NCI-H187 treated with DMSO at 0.1 percent for 48 hours (cell line): ENCODE results near the gene HOXC12.

Experiments used
- DNase-seq: peaks from one replicate; lab custom pipeline; 2025; lab: John Stamatoyannopoulos, UW

Gene HOXC12

DNA sequence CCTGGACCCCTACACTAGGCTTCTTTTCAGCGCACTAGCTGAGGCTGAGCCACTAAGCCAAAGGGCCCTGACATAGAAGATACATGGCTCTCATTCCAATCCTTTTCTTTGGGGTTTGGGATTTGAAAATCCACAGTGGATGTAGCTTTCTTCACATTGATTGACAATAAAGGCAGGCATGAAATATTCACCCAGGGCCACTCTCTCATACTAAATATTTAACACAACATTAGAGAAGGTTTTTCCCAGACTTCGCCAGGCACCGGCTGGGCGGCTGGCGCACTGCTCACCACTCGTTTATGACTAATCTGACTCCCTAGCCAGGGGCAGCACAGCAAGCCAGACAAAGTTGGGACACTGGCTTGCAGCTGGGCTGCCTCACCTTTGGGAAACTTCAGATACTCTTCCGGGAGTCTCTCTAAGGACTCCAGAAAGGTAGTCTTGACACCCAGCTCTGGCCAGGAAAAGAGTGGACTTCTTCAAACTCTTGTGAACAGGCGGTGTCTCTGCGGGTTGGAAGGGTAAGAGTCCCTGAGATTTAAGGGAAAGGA lies 17.5 kb downstream of the HOXC12 start:
- no peak for DNase-seq

GRCh38 chr12:53972722-53973235 lies 18.1 kb downstream of the HOXC12 start, which contains the start of gene HOXC11:
TSS of gene HOXC11 (plus strand) at chr12:53973126. CDS start at chr12:53973242, 116 bp downstream.
- DNase-seq = no peak

DNA sequence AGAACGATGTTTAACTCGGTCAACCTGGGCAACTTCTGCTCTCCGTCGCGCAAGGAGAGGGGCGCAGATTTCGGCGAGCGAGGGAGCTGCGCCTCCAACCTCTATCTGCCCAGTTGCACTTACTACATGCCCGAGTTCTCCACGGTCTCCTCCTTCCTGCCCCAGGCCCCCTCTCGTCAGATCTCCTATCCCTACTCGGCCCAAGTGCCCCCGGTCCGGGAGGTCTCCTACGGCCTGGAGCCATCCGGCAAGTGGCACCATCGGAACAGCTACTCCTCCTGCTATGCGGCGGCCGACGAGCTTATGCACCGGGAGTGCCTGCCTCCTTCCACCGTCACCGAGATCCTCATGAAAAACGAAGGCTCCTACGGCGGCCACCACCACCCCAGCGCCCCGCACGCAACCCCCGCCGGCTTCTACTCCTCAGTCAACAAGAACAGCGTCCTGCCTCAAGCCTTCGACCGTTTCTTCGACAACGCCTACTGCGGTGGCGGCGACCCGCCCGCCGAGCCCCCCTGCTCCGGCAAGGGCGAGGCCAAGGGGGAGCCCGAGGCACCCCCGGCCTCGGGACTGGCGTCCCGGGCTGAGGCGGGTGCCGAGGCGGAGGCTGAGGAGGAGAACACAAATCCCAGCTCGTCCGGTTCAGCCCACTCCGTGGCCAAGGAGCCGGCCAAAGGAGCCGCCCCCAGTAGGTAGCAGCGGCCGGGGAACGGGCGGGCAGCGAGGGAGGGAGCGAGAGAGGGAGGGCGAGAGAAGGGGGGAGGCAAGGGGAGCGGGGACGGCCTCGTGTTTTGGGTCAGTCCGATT lies 18.7 kb downstream of the HOXC12 start:
- DNase-seq = no peak

GRCh38 chr12:53974084-53975063 lies 19.7 kb downstream of the HOXC12 start, which contains the start of gene HOTAIR:
TSS of gene HOTAIR (minus strand) at chr12:53974954.
- no peak for DNase-seq

DNA sequence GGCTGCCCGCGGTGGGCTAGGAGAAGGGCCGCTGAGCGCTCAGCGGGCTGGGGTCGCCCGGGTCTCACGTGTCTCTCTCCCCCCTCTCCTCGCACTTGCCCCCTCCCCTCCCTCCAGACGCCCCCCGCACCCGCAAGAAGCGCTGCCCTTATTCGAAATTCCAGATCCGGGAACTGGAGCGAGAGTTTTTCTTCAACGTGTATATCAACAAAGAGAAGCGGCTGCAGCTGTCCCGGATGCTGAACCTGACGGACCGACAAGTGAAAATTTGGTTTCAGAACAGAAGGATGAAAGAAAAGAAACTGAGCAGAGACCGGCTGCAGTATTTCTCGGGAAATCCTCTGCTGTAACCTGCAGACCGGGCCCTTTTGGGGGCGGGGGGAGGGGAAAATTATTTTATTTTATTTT lies 20.4 kb downstream of the HOXC12 start:
- no peak for DNase-seq

DNA sequence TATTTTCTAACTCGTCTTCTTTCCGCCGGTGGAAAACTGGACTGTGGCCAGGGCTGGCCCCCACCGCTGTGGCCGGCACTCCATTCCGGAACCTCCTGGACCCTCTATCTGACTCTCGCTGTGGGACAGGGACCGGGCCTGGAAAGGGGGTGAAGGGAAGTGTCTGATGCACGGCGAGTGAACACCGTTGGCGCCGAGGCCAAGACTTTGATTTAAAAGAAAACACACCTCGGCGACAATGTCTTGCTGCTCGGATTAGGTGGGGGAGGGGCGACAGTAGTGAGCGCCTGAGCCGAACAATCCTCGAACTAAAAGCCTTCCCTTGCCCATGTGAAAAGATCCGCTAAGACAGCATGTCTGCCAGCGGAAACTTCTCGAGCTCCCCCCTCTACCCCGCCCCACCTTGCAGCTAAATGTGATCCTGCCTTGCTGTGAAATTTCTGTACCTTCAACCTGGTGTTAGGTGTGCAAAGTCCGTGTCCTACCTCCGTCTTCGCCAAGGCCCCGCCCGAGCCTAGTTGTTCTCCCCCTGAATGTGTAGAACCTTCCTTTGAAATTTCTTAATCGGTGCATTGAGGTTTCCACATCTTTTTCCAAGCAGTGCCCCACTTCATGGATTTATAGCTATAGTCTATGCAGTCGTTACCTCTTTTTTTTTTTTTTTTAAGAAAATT lies 20.9 kb downstream of the HOXC12 start:
- no peak for DNase-seq

DNA sequence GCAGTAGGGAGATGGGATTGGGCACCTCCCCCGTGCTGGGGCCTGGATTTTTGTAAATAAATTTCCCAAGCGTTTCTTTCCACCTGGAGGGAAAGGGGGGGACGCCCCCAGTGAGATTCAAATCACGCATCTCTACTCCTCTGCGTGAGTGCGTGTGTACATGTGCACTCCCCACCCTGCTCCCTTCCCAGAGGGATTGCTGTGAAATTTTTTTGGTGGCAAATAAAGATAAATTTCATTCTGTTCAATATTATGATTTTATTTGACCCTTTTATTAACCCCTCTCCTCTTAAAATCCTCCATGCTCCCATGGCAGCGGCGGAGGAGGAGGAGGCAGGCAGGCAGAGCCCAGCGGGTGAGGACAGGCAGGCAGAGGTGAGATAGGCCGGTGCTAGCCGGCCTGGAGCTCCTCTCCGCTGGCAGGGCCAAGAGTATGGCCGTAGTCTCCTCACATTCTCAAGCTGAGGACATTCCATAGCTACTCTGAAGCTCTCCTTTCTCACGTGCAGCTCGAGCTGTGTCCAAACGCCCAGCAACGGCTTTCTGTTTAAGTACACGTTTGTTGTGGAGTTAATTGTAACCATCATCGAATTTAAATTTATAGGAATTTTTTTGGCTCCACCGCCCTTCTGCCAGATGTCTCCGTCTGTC lies 21.6 kb downstream of the HOXC12 start:
- no peak for DNase-seq

DNA sequence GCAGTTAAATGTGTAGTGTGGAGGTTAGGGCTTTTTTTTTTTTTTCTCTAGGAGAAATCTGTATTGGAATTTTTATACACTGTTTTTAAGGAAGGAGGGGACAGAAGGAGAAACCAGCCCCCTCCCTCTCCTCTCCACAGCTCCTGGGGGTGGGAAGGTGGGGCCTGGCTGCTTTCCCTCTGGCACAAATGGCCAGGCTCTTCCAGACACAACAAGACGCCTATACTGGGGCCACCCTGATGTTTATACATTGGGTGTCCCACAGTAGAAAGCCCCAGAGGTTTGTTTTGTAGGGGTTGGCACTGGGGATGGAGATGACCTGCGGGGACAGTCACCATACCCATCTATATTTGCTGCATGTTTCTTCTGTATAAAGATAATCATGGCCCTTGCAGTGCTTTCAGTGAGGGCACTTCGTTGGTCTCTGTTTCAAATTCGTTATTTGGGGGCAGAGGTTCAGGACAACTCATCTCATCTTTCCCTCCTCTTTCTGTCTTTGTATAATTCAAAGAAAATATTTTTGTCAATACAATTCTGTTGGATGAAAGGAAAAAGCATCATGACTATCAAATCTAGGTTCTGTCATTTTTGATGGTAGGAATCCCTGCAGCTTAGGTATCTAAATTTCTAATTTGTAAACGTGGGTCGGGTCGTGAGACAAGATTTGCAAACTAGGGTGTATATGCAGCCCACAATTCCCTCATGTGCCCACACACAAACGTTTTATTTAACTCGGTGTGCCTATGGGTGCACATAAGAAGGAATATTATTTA lies 22.3 kb downstream of the HOXC12 start:
- DNase-seq = no peak

GRCh38 chr12:53977596-53978445 lies 23.1 kb downstream of the HOXC12 start:
- DNase-seq = no peak

DNA sequence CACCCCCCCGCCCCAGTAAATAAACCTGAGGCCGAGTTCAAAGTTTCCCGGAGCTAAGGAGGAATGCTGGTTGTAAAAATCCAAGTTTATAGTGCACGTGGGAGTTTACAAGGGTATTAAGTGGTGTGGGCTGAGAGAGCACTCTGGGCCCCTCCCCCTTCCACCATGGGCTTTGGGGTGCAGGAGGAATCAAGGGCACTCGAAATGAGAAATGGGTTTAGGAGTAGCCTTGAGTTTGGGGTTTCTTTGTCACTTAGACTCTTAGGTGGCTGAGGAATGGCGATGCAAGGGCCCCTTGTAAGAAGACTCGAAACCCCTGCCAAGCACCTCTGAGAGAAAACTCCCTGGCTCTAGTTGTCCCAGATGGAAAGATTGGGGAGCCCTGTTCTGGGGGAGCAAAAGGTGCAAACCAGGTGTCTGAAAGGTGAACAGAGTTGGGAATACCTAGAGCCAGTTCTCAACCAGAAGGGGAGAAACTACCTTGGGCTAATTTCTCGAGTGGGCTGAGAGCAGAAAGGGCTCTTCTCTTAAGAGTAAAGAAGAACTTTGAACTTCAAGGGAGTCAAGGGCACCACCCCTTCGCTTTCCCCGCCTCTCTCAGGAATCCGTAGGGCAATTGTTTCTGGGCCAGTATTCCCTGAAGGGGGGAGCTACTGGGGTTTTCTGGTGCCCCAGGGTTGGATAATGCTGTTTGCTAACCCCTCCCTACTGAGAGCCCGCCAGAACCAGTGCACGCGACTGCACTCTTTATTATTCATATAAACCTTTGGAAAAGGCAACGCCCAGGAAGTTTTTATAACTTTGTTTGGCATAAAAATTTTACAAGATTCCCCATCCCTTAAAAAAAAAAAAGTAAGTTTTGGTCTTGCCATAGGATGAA lies 24.0 kb downstream of the HOXC12 start:
- DNase-seq = no peak

DNA sequence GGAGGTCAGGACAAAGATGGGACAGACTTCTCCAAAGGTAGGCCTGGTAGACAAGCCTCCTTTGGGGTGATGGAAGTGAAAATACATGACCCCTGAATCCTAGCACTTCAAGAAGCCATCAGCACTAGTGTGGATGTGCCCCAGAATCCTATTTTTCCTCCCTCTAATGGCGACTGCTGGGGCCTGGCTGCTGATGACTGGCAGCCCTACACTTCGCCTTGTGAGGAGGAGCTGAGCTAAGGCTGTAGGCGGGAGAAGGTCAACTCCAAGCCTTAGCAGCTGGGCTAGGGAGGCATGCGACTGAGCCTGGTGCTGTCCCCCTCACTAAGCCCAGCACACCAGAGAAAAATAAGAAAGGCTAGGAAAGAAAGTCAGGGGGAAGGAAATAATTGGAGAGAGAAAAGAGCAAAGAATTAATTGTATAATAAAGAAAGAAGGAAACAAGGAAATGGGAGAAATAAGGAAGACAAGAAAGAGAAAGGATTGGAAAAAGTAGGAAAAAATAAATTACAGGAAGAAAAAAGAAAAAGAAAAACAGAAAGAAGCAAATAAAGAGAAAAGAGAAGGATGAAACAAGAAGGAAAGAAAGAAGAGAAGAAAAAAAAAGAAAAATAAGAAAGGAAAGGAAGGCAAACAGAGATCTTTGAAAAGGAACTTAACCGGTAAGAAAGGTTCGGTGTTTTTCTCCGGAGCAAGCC lies 25.6 kb downstream of the HOXC12 start:
- DNase-seq = no peak

DNA sequence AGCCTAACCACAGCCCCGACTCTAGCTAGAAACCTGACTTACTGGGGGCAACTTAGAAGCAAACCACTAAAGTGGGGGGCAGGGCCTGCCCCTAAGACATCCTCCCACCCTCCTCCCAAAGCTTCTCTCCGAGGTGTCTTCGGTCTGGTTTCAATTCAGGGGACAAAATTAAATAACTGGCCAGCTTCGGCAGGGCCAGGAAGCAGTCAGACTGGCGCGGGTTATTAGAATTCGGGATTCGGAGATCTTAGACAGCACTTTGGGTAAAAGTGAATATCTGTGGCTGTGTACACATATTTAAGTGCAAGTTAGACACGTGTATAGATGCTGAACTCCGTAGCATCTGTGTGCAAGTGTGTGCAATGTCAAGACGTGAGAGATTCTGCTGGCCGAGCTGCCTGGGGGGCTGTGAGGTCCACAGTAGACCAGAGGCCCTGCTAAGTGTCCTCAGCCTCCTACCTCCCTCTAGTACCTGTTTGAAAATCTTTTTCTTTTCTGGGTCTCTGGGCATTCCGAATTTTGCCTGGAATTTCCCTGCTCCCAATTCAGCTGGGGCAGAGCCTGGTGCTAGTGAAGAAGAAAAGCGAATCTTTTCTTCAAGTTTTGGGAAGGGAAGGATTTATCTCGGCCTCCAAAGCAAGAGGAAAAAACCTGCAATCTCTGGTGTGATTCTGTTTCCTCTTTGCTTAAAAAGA lies 26.2 kb downstream of the HOXC12 start:
- no peak for DNase-seq

GRCh38 chr12:53981634-53982565 lies 27.2 kb downstream of the HOXC12 start:
- DNase-seq = no peak

DNA sequence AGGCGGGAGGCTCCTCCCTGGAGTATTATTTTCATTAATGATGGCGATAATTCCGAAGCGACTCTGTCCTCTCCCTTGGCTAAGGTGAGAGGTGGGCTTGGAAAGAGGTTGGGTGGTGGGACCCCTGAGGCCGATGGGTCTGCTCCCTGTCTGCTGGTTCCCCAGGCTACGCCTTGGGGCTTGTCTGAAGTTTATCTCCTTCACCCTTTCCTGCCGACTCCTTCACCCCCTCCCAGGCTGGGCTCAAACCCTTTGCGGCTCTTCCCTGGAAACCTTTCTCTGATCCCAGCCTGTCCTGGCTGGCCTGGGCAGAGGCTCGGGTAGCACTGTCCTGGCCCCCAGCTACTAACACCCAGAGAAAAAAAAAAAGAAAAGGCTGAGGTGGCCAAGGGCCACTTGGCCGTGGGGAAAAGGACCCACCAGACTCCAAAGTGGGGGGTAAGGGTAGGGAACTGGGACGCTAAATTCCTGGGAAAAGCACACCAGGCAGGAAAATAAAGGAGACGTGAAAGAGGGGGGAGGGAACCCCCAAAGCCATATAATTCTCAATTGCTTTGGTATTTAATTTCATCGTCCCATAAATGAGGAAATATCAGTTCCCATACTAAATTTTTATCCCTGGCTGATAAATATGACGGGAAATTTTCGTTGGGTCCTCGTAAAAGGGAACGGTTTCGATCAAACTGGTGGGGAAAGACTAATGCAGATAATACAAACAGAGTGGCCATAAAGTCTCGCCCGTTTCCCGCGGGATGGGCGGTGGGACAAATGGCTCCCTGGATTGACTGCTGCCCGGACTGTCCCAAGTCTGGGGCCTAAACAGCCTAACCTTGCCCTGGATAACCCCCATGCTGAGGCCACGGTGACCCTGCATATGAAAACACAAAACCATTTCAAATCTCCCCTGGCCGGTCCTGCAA lies 28.2 kb downstream of the HOXC12 start:
- no peak for DNase-seq

DNA sequence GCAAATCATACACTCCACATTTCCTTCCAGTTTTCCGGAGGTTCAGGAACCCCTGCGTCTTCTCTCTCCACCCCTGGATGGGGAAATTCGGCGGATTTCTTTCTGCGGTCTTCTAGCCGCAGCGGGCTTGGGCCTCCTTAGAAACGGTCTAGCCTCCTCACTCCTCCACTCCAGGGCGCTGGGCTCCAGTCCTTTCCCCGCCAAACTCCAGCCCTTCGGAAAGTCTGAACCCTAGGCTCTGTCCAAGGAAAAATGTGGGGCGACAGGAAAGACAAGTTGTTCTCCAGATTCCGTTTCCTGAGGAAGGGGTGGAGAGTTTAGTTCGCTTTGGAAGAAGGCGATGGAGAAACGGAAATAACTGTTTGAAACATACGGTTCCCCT lies 28.9 kb downstream of the HOXC12 start:
- DNase-seq = no peak
